ENCODE measurements around the gene CLK2.
"Not testable (repeated sequence)": the region's sequence is repeated elsewhere in the genome, so short reads cannot be mapped to it uniquely, and the experiment has no call there.

The CLK2 gene

GRCh38 chr1:155244368-155245162 lies 28.7 kb downstream of the CLK2 start:
- H3K4me3 ChIP-seq (ENCODE audit: low read depth, low read length): peak overlapping the region; percentile 48

GRCh38 chr1:155242805-155243358 lies 30.4 kb downstream of the CLK2 start:
- no peak overlapping the region for H3K4me3 ChIP-seq (ENCODE audit: low read depth, low read length)

GRCh38 chr1:155241841-155242264 lies 31.5 kb downstream of the CLK2 start:
- H3K4me3 ChIP-seq (ENCODE audit: low read depth, low read length): no peak overlapping the region

GRCh38 chr1:155241069-155241679 lies 32.1 kb downstream of the CLK2 start:
- H3K4me3 ChIP-seq (ENCODE audit: low read depth, low read length): peak overlapping the region; percentile 33

GRCh38 chr1:155236451-155236850 lies 36.9 kb downstream of the CLK2 start:
- H3K4me3 ChIP-seq (ENCODE audit: low read depth, low read length): no peak overlapping the region

DNA sequence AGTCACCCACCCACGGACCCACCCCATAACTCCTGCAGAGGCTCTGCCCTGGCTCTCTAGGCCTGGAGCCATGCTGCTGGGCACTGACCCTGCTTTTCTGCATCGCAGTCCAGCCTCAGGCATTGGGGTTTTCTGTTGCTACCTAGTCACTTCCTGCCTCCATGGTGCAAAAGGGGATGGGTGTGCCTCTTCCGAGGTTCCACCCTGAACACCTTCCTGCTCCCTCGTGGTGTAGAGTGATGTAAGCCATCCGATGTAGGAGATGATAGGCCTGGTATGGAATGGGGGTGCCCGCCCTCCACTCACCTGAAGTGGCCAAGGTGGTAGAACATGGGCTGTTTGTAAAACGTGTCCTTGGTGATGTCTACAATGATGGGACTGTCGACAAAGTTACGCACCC lies 37.9 kb downstream of the CLK2 start:
- not testable (repeated sequence) for H3K4me3 ChIP-seq (ENCODE audit: low read depth, low read length)

GRCh38 chr1:155233502-155233901 lies 39.8 kb downstream of the CLK2 start:
- not testable (repeated sequence) for H3K4me3 ChIP-seq (ENCODE audit: low read depth, low read length)

DNA sequence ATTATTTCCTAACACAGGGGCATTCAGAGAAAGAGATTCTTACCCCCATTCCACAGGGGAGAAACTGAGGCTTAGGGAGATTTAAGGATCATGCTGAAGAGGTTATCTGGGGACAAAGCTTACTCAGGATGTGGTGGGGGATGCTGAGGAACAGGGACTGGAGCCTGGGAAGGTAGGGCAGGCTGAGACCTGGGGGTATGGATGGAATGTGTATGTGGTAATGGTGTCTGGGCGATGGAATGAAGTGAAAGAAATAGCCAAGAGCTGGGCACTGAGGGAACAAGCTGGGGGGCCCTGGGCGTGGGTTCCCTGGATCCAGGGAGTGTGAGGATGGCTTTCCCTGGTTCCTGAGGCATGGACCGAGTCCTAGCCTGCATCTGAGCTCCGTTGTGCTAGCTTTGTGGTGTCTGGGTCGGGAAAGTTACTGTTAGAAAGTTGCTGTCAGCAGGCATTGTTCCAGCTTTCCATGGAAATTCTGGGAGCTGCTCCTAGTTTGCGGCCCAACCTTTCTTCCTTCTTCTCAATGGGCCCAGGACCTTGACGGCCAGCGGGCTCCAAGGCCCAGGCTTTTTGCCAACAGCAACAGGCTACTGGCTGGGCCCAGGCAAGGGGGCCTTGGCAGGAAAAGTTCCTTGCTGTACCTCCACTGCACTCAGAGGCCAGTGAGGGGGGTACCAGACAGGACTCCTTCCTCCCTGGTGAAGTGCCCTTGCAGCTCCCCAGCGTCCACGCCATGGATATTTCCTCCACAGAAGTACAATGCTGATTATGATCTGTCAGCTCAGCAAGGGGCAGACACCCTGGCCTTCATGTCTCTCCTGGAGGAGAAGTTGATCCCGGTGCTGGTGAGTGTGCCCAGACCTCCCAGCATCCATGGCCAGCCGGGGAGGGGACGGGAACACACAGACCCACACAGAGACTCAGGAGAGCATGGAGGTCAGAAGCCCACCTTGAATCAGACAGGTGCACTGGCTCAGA lies 41.0 kb downstream of the CLK2 start:
- not testable (repeated sequence) for H3K4me3 ChIP-seq (ENCODE audit: low read depth, low read length)

- not testable (repeated sequence) for H3K4me3 ChIP-seq (ENCODE audit: low read depth, low read length)
These were observed 42.0 kb downstream of the CLK2 start for GRCh38 chr1:155231302-155231701.

GRCh38 chr1:155228096-155228427 lies 45.2 kb downstream of the CLK2 start:
- peak overlapping the region; percentile 57 for H3K4me3 ChIP-seq (ENCODE audit: low read depth, low read length)

GRCh38 chr1:155227261-155228095 lies 45.8 kb downstream of the CLK2 start:
- peak overlapping the region; percentile 76 for H3K4me3 ChIP-seq (ENCODE audit: low read depth, low read length)

- H3K4me3 ChIP-seq (ENCODE audit: low read depth, low read length): peak overlapping the region; percentile 76
These were observed 46.4 kb downstream of the CLK2 start for GRCh38 chr1:155226910-155227260.

- peak overlapping the region; percentile 76 for H3K4me3 ChIP-seq (ENCODE audit: low read depth, low read length)
These were observed 47.0 kb downstream of the CLK2 start for GRCh38 chr1:155226188-155226909.

GRCh38 chr1:155225404-155225759 lies 47.9 kb downstream of the CLK2 start:
- H3K4me3 ChIP-seq (ENCODE audit: low read depth, low read length): not testable (repeated sequence)

- H3K4me3 ChIP-seq (ENCODE audit: low read depth, low read length): no peak overlapping the region
These were observed 50.3 kb downstream of the CLK2 start for GRCh38 chr1:155223047-155223446.

- not testable (repeated sequence) for H3K4me3 ChIP-seq (ENCODE audit: low read depth, low read length)
These were observed 52.9 kb downstream of the CLK2 start for GRCh38 chr1:155220211-155220965.

DNA sequence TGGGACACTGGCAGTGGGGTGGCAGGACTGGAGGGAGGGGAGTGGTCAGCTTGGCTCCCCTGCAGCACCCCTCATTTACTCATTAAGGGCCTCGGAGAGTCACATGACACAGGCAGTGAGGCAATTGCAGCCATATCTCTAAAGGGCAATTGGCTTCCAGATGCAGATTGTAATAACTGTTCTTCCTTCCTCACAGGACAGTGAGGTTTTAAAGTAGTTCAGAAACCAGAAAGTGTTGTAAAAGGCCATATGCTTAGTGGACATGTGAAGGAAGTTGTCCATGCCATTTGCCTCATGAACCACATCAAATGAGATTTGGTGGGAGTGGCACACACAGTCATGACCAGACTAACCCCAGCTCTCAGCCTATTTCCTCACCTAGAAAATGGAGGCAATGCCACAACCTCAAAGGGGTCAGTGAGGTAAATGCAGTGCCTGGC lies 53.7 kb downstream of the CLK2 start:
- H3K4me3 ChIP-seq (ENCODE audit: low read depth, low read length): no peak overlapping the region

DNA sequence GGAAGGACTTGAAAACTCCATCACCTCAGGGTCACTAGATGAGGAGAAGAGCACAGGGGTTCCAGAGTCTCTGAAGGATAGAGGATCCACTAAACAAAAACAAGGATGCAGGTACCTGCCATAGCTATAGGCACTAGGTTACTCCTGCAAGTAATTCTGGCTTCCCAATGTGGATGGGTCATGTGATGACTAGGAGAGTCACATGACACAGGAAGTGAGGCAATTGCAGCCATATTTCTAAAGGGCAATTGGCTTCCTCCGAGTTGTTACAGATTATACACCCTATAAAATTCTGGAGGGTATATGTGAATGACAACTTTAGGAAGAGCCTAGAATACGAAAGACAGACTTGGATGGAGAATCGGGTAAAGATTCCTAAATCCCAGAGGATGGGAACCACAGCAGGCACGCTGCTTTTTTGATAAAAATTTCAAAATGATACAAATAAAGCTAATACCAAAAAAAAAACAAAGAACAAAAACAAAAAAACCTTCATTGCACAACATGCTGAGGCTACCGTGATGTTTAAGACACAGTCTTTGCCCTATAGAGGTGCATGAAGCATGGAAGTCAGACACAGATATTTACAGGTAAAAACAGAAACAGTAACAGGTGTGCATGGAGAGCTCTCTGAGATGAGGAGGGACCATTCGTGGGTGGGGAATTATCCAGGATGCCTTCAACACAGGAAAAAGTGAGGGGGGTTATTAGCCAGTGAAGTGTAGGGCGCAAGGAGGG lies 54.3 kb downstream of the CLK2 start:
- H3K4me3 ChIP-seq (ENCODE audit: low read depth, low read length): no peak overlapping the region
